HS-5 (cell line): Measurements from ENCODE around the gene ITPA.

Experiments
- DNase-seq: peaks from one replicate; pipeline ENCODE4 v3.0.0-alpha.2; 2012; ENCODE audit warnings: low read depth

The ITPA gene

GRCh38 chr20:3229158-3229557 is 19.9 kb downstream of the ITPA start:
- no peak for DNase-seq

- no peak for DNase-seq
Measured at GRCh38 chr20:3229798-3230197, 20.5 kb downstream of the ITPA start.

GRCh38 chr20:3231116-3231515 is 21.8 kb downstream of the ITPA start:
- no peak for DNase-seq

DNA sequence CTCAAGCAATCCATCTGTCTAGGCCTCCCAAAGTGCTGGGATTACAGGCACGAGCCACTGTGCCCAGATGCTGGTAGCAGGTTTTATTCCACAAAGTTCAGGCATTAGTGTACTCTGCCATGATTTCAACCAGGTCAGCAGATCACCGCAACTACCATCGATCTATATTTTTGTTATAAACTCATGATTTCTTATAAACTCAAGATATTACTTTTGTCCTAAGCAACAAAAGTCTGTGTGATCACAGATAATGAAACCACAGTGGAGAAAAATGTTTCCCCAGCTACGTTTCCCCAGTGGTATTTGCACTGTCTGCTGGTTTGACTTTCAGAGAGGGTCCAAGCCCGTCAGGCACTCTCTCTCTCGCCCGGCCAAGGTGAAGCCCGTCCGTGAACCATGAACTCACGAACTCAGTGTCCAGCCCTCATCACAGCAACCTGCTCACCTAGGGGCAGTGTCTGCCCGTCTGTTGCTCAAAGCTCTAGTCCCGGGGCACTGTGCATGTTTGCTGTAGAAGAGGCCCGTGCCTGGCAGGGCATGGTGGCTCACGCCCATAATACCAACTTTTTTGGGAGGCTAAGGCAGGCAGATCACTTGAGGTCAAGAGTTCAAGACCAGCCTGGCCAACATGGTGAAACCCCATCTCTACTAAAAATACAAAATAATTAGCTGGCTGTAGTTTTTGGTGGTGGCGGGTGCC is 22.7 kb downstream of the ITPA start:
- no peak for DNase-seq

DNA sequence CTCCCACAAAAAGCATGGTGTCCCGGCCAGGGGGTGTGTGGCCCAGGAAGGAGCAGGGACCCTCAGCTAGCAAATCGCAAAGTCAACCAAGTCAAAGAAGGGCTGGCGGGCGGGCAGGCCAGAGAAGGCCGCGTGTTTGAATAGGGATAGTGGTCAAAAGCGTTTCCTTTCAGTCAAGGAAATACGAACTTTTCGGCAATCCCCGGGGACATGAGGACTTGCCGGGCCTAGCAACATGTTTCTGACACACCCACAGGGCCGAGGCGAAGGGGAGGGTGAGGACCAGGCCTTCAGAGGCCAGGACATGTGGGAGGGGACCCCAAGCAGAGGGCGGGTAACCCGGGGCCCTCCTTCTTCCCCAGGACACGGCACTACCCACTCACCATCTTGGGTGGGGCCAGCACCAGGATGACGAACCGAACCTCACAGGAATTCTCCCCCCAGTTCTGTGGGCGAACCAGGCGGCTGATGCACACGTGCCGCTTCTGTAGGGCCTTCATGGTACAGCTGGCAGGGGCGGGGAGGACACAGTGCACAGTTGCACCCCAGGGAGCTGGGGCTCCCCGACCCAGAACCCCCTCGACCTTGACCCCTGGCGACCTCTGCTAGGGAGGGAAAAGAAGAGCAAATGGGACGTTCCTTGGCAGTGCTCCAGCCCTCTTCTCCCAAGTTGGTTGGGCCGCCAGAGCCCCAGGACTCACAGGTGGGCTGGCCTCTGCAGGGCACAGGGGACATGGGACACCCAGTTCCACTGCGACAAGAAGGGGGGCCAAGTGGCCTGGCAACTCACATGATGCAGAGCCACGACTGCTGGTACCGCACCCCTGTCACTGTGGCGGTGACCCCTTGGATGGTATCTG is 24.1 kb downstream of the ITPA start:
- DNase-seq = no peak

DNA sequence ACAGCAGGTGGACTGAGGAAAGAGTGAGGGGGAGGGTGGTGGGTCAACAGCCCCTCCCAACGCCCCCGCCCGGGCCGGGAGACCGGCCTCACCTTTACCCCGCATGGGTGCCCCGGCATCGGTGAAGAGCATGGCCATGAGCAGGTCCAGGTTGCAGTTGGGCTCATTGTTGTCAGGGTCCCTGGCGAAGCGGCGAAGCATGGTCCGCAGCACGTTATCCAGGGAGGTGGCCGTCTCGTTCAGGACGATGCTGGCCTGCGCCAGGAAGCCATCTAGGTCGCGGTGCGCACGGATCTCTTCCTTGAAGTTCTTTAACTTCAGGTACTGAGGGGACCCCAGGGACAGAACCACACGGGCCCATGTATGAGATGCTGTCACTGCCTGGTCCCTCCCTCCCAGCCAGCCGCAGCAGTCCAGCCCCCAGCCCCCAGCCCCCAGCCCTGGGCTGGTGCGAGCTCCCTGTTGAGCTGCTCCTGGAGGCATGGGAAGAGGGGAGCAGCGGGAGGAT is 24.7 kb downstream of the ITPA start:
- no peak for DNase-seq

DNA sequence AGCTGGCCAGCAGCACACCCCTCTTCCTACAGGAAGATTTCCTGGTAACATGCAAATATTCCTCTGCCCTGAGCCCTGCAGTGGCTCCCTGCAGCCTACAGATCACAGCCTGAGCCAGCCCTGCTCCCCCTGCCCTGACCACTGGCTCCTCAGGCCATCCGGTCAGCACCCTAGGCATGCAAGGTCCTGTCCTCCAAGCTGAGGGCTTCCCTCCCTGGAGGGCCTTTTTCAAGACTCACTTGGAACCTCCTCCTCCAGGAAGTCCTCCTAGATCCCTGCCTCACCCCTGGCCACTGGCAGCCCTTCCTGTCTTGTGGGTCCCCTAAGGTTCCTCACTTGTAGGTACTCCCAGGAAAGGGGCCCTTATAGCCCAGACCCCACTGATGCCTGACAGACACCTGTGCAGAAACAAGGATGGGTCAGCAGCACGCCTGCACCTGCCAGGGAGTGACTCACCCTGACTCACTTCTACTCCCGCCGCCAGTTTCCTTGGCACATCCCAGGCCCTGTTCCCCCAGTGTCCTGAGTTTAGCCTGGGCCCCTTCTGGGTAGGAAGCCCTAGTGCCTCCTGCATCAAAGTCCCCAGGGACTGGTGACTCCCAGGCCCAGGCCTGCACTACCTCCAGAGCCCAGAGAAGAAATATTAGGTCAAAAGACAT is 26.5 kb downstream of the ITPA start:
- DNase-seq = no peak

- DNase-seq = no peak
Measured at GRCh38 chr20:3237011-3237957, 28.0 kb downstream of the ITPA start.

DNA sequence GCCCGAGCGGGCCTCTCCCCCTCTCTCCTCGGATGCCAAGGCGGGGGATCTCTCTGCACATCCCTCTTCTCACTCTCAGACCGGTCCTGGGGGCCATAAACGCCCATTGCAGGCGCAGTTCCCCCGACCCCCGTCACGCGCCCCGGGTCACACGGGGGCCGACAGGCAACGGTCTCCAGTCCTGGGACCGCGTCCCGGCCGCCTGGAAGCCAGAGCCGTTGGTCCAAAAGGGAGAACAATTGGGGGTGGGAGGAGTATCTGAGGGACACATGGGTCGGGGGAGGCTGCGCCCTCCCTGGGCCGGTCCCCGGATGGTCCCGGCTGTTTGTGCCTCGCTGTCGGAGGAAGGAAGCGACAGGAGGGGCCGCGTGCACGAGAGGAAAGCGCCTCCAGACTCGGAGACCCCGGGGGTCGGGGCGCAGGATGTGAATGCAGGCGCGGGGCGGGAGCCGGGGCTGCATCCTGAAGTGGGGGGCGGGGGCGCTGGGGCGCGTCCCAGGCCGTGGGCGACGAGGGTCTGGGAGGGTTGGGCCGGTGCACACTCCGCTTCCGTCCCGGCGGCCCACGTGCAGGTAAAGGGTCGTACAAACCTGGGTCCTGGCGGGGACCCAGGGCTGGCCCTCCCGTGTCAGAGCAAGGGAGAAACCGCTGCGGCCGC is 28.8 kb downstream of the ITPA start:
- no peak for DNase-seq

DNA sequence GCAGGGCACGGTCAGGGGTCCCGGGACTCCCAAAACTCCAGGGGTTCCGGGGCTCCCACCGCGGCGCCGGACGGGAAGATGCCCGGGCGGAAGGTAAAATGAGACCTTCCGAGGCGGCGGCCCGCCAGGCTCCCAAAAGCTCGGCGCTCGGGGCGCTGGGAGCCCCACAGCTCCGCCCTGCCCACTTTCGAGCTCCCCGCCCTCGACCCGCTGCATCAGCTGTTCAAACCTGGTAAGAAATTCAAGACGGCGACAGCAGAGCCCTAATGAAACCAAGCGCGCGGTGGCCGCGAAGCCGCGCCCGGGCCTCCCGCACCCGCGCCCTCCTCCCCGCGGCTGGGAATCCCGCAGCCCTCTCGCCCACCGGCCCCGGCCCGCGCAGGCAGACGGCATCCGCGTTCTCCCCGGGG is 29.3 kb downstream of the ITPA start:
- no peak for DNase-seq

- DNase-seq = no peak
Measured at GRCh38 chr20:3239026-3239866, 29.9 kb downstream of the ITPA start, which contains the start of gene SLC4A11. Gene SLC4A11, minus strand, starts transcription at chr20:3239190. Its CDS starts 53 bp downstream, at chr20:3239137.

- DNase-seq = no peak
Measured at GRCh38 chr20:3239867-3240775, 30.8 kb downstream of the ITPA start.

DNA sequence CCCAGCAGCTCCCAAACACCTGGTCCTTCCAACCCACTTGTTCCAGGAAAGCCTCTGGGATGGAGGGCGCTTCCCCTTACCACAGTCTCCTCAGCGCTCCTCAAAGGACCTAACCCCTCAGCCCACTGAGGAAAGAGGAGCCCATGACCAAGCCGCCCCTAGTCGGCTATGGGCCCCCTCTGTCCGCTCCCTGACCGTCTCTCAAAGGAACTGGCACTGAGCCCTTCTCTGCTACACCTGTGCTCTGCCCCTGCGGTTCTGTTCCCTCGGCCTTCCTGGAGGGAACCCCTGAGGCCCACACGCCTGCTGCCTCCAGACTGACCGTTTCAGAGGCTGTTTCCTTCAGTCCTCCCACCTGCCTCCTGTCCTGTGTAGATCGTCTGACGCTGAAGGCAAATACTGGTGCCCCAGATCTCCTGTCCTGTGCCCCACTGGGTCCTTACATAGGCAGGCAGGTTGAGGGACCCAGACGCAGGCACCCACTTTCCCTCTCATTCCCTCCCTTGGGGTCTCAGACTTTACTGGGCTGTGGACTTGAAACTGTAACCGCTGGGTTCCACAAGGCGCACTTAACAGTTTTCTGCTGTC is 31.6 kb downstream of the ITPA start:
- no peak for DNase-seq

DNA sequence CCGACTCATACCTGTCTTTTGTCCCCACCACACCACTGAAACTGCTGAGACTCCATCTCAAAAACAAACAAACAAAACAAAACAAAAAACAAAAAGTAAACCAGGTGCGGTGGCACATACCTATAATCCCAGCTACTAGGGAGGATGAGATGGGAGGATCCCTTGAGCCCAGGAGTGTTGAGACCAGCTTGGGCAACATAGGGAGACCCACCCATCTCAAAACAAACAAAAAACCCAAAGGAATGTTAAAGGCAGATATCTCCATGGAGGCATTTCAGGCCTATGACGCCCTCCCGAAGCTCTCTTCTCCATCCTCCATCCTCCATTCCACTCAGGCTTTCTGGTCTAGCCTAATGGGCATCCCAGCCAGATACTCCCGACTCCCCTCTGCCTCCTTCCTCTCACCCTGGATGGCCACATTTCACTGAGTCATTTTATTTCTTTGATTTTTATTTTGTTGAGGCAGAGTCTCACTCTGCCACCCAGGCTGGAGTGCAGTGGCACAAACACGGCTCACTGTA is 32.9 kb downstream of the ITPA start:
- no peak for DNase-seq

DNA sequence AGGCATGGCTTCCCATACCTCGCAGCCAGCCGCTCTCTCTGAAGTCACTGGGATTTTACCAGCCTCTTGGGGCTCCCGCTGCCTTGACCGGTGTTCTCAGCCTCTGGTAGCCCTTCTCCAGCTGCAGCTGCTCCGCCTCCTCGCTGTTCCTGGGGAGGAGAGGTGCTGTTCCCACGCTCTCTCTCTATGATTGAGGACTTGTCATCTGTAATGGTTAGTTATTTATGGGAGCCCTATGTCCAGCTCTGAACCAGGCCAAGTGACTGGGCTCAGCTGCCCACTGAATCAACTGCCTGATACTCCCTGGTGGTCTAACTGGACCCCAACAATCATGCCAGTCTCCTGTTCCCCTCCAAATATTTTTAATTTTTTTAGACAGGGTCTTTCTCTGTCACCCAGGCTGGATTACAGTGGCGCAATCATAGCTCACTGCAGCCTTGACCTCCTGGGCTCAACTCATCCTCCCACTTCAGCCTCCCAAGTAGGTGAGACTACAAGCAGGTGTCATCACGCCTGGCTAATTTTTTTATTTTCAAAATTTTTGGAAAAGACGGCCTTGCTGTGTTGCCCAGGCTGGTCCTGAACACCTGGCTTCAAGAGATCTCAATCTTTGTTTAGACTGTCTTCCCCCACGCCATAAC is 34.5 kb downstream of the ITPA start:
- no peak for DNase-seq

DNA sequence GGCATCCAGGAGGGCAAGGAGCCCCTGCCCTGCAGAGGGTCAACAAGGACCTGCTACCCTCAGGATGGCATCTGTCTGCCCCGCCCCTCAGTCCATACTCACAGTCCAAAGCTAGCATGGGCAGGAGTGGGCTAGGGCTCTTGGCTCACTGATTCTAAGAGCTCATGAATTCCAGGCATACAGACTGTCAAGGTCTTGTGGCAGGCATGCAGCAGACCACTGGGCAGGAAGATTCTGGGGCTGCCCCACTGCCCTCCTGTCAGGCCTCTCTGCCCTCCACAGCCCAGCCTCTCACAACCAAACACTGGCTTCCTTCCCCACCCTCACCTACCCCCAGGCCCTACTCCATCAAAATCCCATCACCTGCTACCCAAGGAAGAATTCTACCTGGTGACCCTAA is 35.3 kb downstream of the ITPA start:
- DNase-seq = no peak

GRCh38 chr20:3245156-3245555 is 35.9 kb downstream of the ITPA start:
- DNase-seq = no peak

GRCh38 chr20:3245711-3246110 is 36.4 kb downstream of the ITPA start:
- DNase-seq = no peak
